GM12873 (cell line): ENCODE results near the gene DENR.
"Not testable (repeated sequence)": the region's sequence is repeated elsewhere in the genome, so short reads cannot be mapped to it uniquely, and the experiment has no call there.

Experiments used
- TF ChIP-seq, protein P1 (sequence below): IDR thresholded peaks from 2 replicates; pipeline ENCODE4 v1.5.1; 2012; ENCODE audit warnings: low read depth, mild to moderate bottlenecking, moderate library complexity, low read length, control low read depth; ENCODE audit not compliant: insufficient read depth; ENCODE audit errors: missing control alignments

Gene DENR, protein sequence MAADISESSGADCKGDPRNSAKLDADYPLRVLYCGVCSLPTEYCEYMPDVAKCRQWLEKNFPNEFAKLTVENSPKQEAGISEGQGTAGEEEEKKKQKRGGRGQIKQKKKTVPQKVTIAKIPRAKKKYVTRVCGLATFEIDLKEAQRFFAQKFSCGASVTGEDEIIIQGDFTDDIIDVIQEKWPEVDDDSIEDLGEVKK

DNA sequence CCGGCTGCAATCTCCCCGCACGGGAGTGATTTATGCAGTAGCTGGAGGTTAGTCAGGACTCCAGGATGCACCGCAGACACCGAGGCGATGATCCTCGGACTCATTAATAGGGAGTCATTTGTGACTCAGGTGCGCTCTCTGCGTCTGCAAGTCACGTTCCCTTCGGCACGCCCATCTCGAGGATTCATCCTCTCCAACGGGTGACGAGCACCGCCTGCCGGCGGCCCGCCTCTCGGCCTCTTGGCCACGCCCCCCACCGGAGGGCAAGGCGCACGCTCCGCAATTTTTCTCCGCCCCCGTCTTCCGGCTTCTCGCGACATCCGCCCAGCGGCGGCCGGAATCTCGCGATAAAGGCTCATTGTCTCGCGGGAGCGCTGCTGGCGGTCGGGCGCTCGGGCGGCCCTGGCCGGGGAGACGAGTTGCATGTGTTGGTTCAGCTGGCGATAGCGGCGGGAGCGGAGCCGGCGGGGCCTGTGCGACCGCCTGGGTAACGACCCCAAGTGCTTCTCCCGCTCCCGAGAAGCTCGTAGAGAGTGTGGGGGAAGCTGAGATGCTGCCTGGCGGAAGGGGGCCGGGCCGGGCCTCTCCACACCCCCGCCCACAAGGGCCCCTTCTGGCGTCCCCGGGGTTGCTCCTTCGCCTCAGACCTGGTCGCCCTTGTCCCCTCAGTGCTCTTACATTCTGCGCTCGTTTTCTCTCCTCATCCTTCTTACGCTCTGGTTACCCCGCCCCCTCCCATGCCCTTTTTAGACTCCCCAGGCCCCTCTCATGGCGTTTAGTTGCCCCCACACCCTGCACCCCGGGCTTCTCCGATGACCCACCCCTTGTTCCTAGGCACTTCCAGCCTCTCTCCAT, at the start of gene DENR:
TSS of gene DENR (plus strand) at position 361 of the 855 bp plus-strand sequence. CDS start 878 bp downstream, outside the sequence.
- TF ChIP-seq, protein P1, sequence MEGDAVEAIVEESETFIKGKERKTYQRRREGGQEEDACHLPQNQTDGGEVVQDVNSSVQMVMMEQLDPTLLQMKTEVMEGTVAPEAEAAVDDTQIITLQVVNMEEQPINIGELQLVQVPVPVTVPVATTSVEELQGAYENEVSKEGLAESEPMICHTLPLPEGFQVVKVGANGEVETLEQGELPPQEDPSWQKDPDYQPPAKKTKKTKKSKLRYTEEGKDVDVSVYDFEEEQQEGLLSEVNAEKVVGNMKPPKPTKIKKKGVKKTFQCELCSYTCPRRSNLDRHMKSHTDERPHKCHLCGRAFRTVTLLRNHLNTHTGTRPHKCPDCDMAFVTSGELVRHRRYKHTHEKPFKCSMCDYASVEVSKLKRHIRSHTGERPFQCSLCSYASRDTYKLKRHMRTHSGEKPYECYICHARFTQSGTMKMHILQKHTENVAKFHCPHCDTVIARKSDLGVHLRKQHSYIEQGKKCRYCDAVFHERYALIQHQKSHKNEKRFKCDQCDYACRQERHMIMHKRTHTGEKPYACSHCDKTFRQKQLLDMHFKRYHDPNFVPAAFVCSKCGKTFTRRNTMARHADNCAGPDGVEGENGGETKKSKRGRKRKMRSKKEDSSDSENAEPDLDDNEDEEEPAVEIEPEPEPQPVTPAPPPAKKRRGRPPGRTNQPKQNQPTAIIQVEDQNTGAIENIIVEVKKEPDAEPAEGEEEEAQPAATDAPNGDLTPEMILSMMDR = peak; percentile 95

DNA sequence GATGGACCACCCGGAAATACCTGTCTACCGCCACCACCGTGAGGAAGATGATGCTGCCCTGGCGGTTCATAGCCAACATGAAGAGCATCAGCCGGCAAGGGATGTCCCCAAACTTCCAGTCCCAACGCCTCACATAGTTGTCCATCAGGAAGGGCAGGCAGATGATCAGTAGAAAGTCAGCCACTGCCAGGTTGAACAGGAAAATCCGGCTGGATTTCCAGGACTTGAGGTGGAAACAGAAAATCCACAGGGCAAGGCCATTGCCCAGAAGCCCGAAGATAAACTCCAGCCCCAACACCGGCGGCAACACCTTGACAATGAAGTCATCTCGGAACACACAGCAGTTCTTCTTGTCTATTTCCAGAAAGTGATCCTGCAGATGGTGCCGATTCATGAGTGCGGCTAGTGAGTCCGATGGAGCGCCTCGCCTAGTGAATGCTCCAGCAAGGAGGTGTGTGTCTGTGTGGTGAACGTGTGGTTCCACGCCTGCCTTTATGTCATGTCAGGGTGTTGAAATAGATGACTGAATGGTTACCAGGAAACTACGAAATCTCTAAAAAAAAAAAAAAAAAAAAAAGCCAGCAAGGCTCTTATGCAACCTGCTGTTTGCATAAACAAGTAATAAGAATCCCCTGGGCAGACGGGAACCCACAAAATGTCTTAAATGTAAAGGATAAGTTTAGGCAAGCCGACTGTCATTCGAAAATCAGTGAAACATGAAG, 49.6 kb upstream of the DENR start, which contains the start of gene HCAR2:
TSS of gene HCAR2 (minus strand) at position 468 of the 722 bp plus-strand sequence. CDS start at position 394, 74 bp downstream.
- TF ChIP-seq, protein P1 = not testable (repeated sequence)

DNA sequence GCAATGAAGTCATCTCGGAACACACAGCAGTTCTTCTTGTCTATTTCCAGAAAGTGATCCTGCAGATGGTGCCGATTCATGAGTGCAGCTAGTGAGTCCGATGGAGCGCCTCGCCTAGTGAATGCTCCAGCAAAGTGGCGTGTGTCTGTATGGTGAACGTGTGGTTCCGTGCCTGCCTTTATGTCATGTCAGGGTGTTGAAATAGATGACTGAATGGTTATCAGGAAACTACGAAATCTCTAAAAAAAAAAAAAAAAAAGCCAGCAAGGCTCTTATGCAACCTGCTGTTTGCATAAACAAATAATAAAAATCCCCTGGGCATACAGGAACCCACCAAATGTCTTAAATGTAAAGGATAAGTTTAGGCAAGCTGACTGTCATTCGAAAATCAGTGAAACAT, 36.0 kb upstream of the DENR start, which contains the start of gene HCAR3:
TSS of gene HCAR3 (minus strand) at position 154 of the 400 bp plus-strand sequence. CDS start at position 80, 74 bp downstream.
- TF ChIP-seq, protein P1 = not testable (repeated sequence)

DNA sequence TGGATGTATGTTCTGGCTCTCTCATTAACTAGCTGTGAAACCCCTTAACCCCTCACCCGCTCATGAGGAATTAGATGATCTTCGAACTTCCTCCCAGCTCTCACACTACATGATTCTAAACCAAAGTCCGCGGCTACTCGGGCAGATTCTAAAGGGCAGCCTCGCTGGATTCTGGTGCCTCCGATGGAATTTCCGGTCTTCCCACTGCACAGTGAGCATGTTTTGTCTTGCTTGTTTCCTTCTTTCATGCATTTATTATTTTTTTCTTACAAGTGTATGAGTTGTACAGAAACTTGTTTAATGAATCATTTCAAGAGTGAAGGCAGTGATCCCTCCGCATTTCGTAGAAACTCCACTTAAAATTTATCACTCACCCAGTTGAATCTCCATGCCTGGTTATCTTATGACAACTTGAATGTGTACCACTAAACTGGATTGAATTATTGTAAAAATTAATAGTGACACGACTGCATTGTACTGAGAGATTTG, 31.5 kb upstream of the DENR start:
- TF ChIP-seq, protein P1 = no peak

DNA sequence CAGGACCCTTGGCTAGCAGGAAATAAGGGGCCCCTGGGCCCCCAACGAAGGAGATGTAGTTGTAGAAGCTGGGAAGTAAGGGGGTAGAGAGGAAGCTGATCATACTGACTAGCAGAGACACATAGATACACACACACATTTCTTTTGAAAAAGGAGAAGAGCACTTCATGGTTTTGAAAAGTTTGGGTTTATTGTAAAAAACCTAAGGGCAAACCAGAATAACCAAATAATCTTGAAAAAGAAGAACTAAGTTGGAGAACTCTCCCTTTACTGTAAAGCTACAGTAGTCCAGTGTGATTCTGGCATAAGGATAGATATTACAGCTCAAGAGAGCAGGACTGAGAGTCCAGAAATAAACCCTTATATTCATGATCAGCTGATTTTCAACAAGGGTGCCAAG, 30.2 kb upstream of the DENR start:
- TF ChIP-seq, protein P1 = no peak

DNA sequence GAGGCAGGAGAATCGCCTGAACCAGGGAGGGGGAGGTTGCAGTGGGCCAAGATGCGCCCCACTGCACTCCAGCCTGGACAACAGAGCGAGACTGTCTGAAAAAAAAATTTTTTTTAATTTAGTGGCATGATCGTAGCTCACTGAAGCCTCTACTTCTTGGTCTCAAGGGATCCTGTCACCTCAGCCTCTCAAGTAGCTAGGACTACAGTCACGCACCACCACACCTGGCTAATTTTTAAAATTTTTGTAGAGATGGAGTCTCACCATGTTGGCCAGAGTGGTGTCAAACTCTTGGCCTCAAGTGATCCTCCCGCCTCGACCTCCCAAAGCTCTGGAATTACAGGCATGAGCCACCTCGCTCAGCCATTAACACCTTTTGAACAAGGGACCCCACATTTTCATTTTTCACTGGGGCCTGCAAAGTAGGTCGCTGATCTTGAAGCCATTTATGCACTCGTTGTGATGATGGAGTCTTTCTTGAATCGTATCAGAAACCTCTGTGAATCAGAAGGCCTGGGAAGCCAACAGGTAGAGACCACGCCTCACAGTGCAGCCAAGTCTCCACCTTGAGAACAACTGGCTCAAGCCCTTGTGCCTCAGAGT, 27.9 kb upstream of the DENR start:
- TF ChIP-seq, protein P1 = no peak
